H1 (cell line): ENCODE measurements around the gene MAPK8IP2. TPM values are rescaled to one million over a fixed set of nuclear protein-coding genes. Genes with fewer than 3 reads are reported as not detected.

Experiments used
- CTCF ChIA-PET: fragments of 300-600 bp; sonication (Branson Sonifier 250); formaldehyde crosslinking; loops from one replicate; lab custom pipeline; 2021; ENCODE audit not compliant: partially characterized antibody; lab: Charles Lee
- POLR2A ChIA-PET: fragments of 300-600 bp; sonication (Branson Sonifier 250); formaldehyde crosslinking; loops from one replicate; lab custom pipeline; 2021; ENCODE audit warnings: inconsistent platforms; ENCODE audit not compliant: partially characterized antibody; lab: Charles Lee
- DNase-seq, 2 experiments: peaks; one replicate each; pipeline versions ENCODE4 v3.0.0 to v3.0.0-alpha.2; 2010 to 2022; ENCODE audit warnings: low spot score in 2 of 2, low read depth in 1 of 2, mixed read lengths in 1 of 2
- FAIRE-seq: peaks from 2 replicates; lab custom pipeline; 2011; peaks lifted over from hg19 to GRCh38; lab: Jason Lieb, UNC
- H2AFZ ChIP-seq: 2 replicates; pipeline ENCODE4 v1.8.1; 2012; ENCODE audit warnings: low read length, inconsistent platforms
- H2AK5ac ChIP-seq: 2 replicates; pipeline ENCODE4 v1.6.1; 2013; ENCODE audit warnings: low read depth, low read length
- H2BK120ac ChIP-seq: replicated peaks from 2 replicates; pipeline ENCODE3; 2013; ENCODE audit warnings: low read depth, low read length, inconsistent platforms
- H2BK12ac ChIP-seq: 2 replicates; pipeline ENCODE4 v1.6.1; 2013; ENCODE audit warnings: low read depth, low read length
- H2BK15ac ChIP-seq: 2 replicates; pipeline ENCODE4 v1.6.1; 2013; ENCODE audit warnings: low read length
- H2BK20ac ChIP-seq: 2 replicates; pipeline ENCODE4 v1.6.1; 2013; ENCODE audit warnings: low read length
- H2BK5ac ChIP-seq: 2 replicates; pipeline ENCODE4 v1.6.1; 2013; ENCODE audit warnings: low read depth, low read length
- H3K14ac ChIP-seq: 2 replicates; pipeline ENCODE4 v1.6.1; 2013; ENCODE audit warnings: inconsistent platforms; ENCODE audit not compliant: insufficient read length
- H3K18ac ChIP-seq: 2 replicates; pipeline ENCODE4 v1.6.1; 2013; ENCODE audit warnings: low read length; ENCODE audit errors: extremely low read depth
- H3K23ac ChIP-seq: 2 replicates; pipeline ENCODE4 v1.6.1; 2013; ENCODE audit warnings: inconsistent platforms; ENCODE audit not compliant: insufficient read length
- H3K23me2 ChIP-seq: 2 replicates; pipeline ENCODE4 v1.6.1; 2013; ENCODE audit warnings: low read depth, low read length
- H3K27ac ChIP-seq: 2 replicates; pipeline ENCODE4 v1.6.1; 2011; ENCODE audit warnings: low read depth, low read length, inconsistent platforms
- H3K27me3 ChIP-seq, 4 experiments: replicated peaks in 1 of 4; 1 replicate in 1 of 4; 2 replicates in 3 of 4; pipeline versions ENCODE4 v1.6.1 to v1.8.1; 2011 to 2013; ENCODE audit warnings: low read length in 3 of 4, mild to moderate bottlenecking in 3 of 4, inconsistent platforms in 2 of 4, mixed read lengths in 2 of 4, moderate library complexity in 1 of 4; ENCODE audit not compliant: control insufficient read depth in 3 of 4, insufficient read depth in 3 of 4; ENCODE audit errors: extremely low read depth in 1 of 4
- H3K36me3 ChIP-seq, 4 experiments: 2 replicates each; pipeline versions ENCODE4 v1.6.1 to v1.8.1; 2011 to 2013; ENCODE audit warnings: mild to moderate bottlenecking in 4 of 4, low read length in 3 of 4, moderate library complexity in 2 of 4, control low read depth in 1 of 4, inconsistent platforms in 1 of 4; ENCODE audit not compliant: insufficient read depth in 4 of 4, control insufficient read depth in 2 of 4
- H3K4ac ChIP-seq: replicated peaks from 2 replicates; pipeline ENCODE3; 2013; ENCODE audit warnings: low read length, low read depth, mixed read lengths, inconsistent platforms; ENCODE audit not compliant: insufficient read length
- H3K4me1 ChIP-seq, 4 experiments: replicated peaks in 1 of 4; 1 replicate in 1 of 4; 2 replicates in 3 of 4; pipeline versions ENCODE4 v1.6.1 to v1.8.1; 2011 to 2013; ENCODE audit warnings: low read length in 3 of 4, inconsistent platforms in 2 of 4, mixed read lengths in 1 of 4; ENCODE audit not compliant: insufficient read depth in 4 of 4, control insufficient read depth in 3 of 4
- H3K4me2 ChIP-seq, 2 experiments: 2 replicates each; pipeline versions ENCODE4 v1.6.1 to v1.8.1; 2011 to 2013; ENCODE audit warnings: low read depth in 2 of 2, low read length in 2 of 2, control low read depth in 1 of 2, inconsistent platforms in 1 of 2, mild to moderate bottlenecking in 1 of 2; ENCODE audit not compliant: insufficient read depth in 1 of 2
- H3K4me3 ChIP-seq, 4 experiments: fragments of 200-600, 300-600 bp in 1 of 4; sonication (generic), shearing (Covaris generic), sonication (Bioruptor Twin) in 1 of 4; 2 replicates each; pipeline versions ENCODE4 v1.5.1 to v1.8.1; 2011 to 2016; ENCODE audit warnings: low read length in 4 of 4, low read depth in 3 of 4, control low read depth in 2 of 4, inconsistent platforms in 2 of 4, mild to moderate bottlenecking in 2 of 4, mixed read lengths in 1 of 4, moderate library complexity in 1 of 4; ENCODE audit not compliant: insufficient read depth in 2 of 4; ENCODE audit errors: extremely low read depth in 1 of 4
- H3K56ac ChIP-seq: replicated peaks from 2 replicates; pipeline ENCODE3; 2013; ENCODE audit warnings: low read depth, mild to moderate bottlenecking, mixed read lengths, low read length, inconsistent platforms; ENCODE audit not compliant: insufficient read length
- H3K79me1 ChIP-seq: 2 replicates; pipeline ENCODE4 v1.6.1; 2013; ENCODE audit warnings: low read depth, low read length, control low read depth
- H3K79me2 ChIP-seq, 2 experiments: 2 replicates each; pipeline versions ENCODE4 v1.6.1 to v1.8.1; 2012 to 2013; ENCODE audit warnings: low read length in 2 of 2, mild to moderate bottlenecking in 2 of 2, inconsistent platforms in 1 of 2; ENCODE audit not compliant: insufficient read depth in 2 of 2, control insufficient read depth in 1 of 2
- H3K9ac ChIP-seq, 4 experiments: replicated peaks in 1 of 4; 1 replicate in 1 of 4; 2 replicates in 3 of 4; pipeline versions ENCODE4 v1.6.1 to v1.8.1; 2011 to 2013; ENCODE audit warnings: low read depth in 3 of 4, low read length in 3 of 4, control low read depth in 2 of 4, mild to moderate bottlenecking in 2 of 4, moderate library complexity in 2 of 4, inconsistent platforms in 1 of 4; ENCODE audit errors: extremely low read depth in 1 of 4
- H3K9me3 ChIP-seq, 2 experiments: 2 replicates each; pipeline versions ENCODE4 v1.6.1 to v1.8.1; 2012 to 2013; ENCODE audit warnings: mild to moderate bottlenecking in 2 of 2, moderate library complexity in 2 of 2, control low read depth in 1 of 2, inconsistent platforms in 1 of 2, low read depth in 1 of 2, low read length in 1 of 2, mixed read lengths in 1 of 2; ENCODE audit not compliant: insufficient read depth in 2 of 2
- H4K20me1 ChIP-seq, 2 experiments: replicated peaks in 1 of 2; 2 replicates each; pipeline versions ENCODE3 to v1.8.1; 2011 to 2013; ENCODE audit warnings: inconsistent platforms in 2 of 2, low read length in 2 of 2, mild to moderate bottlenecking in 1 of 2; ENCODE audit not compliant: insufficient read depth in 2 of 2, control insufficient read depth in 1 of 2
- H4K5ac ChIP-seq: 2 replicates; pipeline ENCODE4 v1.6.1; 2013; ENCODE audit warnings: low read length, low read depth, mixed read lengths, inconsistent platforms; ENCODE audit not compliant: insufficient read length
- H4K8ac ChIP-seq: 2 replicates; pipeline ENCODE4 v1.8.0; 2013; ENCODE audit warnings: mild to moderate bottlenecking, moderate library complexity, low read length, inconsistent platforms; ENCODE audit not compliant: insufficient read depth; ENCODE audit errors: extremely low read depth
- H4K91ac ChIP-seq: replicated peaks from 2 replicates; pipeline ENCODE3; 2013; ENCODE audit warnings: low read length, mixed read lengths, inconsistent platforms; ENCODE audit not compliant: insufficient read length
- KDM1A ChIP-seq: fragments of 200-600, 300-600 bp; sonication (generic); IDR thresholded peaks from 2 replicates; pipeline ENCODE4 v1.7.1; 2016; ENCODE audit warnings: mild to moderate bottlenecking, low read length, borderline replicate concordance
- RAD21 ChIP-seq, 2 experiments: IDR thresholded peaks in 1 of 2; conservative IDR thresholded peaks in 1 of 2; 2 replicates each; pipeline ENCODE4 v1.6.1; 2011; ENCODE audit warnings: low read depth in 2 of 2, low read length in 2 of 2, improper control_type of control experiment in 1 of 2, inconsistent platforms in 1 of 2, mild to moderate bottlenecking in 1 of 2, moderate library complexity in 1 of 2
- WGBS, 2 experiments: shearing (Covaris generic) in 1 of 2; methylation state at CpG; one replicate each; pipeline versions ENCODE4 v1.1.6 to v1.1.7; 2013 to 2015; ENCODE audit warnings: low lambda C conversion rate in 2 of 2, mixed read lengths in 2 of 2, inconsistent platforms in 1 of 2, low coverage in 1 of 2, missing lambda C conversion rate in 1 of 2; ENCODE audit not compliant: insufficient replicate concordance in 2 of 2, insufficient coverage in 1 of 2, insufficient read length in 1 of 2; ENCODE audit errors: extremely low coverage in 1 of 2, missing lambda C conversion rate in 1 of 2; 5-methylcytosine and 5-hydroxymethylcytosine counted together
- polyA plus RNA-seq, 7 experiments: library from polyadenylated mRNA; depleted of rRNA in 3 of 7; stranded (reverse) in 5 of 7; unstranded in 2 of 7; fragments of >200 nt in 5 of 7; fragments of 200-250 nt in 2 of 7; gene quantifications; 1 replicate in 5 of 7; 2 replicates in 1 of 7; 4 replicates in 1 of 7; pipeline versions ENCODE4 v1.2.1 to v1.2.3, GENCODE V29; 2011 to 2013; ENCODE audit warnings: missing spikeins in 2 of 7, mixed read lengths in 2 of 7
- total RNA-seq: library from RNA; stranded (reverse); fragmentation: NEBNext Ultra II Directional; extraction: Animal tissue kit (Norgen Biotek cat#: 25700); gene quantifications from 2 replicates; pipeline ENCODE4 v1.2.1, GENCODE V29; 2021
- TF ChIP-seq, protein P1 (sequence below), 3 experiments: IDR thresholded peaks; 1 replicate in 2 of 3; 2 replicates in 1 of 3; pipeline versions ENCODE4 v1.5.1 to v1.6.1; 2011; ENCODE audit warnings: low read length in 3 of 3, mild to moderate bottlenecking in 3 of 3, inconsistent platforms in 2 of 3, low read depth in 1 of 3, moderate library complexity in 1 of 3; ENCODE audit not compliant: insufficient read depth in 1 of 3; ENCODE audit errors: control extremely low read depth in 1 of 3
- TF ChIP-seq, protein P2 (sequence below): IDR thresholded peaks from 2 replicates; pipeline ENCODE4 v1.6.1; 2012; ENCODE audit warnings: inconsistent platforms

MAPK8IP2 gene
- total and polyA plus RNA-seq, 2 of the 8 experiments (the other 6 are each of a cell fraction or from before 2014, with no cell fraction given) = 1.5 to 5.5 TPM

DNA sequence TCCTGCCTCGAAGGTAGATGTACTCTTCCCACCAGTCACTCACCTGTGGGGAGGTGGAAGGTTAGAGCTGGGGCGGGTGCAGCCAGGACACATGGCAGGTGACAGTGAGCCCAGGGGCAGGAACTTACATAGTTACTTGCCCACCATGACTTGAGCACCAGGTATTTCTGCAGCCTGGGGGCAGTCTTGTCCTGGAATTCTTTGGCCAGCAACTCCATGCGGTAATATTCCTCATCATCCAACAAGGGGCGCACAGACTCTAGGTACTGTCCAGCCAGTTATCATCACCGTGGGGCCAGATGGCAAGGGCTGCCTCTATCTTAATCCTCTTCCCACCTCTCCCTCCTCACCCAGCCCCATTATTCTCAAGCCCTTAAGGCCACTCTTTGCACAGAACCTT, 24.5 kb upstream of the MAPK8IP2 start:
- H2BK120ac ChIP-seq = no peak overlapping the region
- no peak overlapping the region for H2BK5ac ChIP-seq
- H4K5ac ChIP-seq = no peak overlapping the region
- 87% methylated on average over 5 of the region's 5 CpGs; no CpG with 5 or more reads in 1 of the 2 experiments for WGBS, 2 experiments
- H3K27me3 ChIP-seq = no peaks in the 10 kb centered on the region
- no peak overlapping the region for H2BK20ac ChIP-seq
- no peak overlapping the region for H3K4ac ChIP-seq
- no peak overlapping the region for H3K4me3 ChIP-seq
- no peak overlapping the region for H2BK15ac ChIP-seq
- peaks cover 6 to 22% (median 16%) of the 10 kb centered on the region in 4 experiments for H3K36me3 ChIP-seq
- H3K23me2 ChIP-seq = no peaks in the 10 kb centered on the region
- H2AK5ac ChIP-seq = no peak overlapping the region
- H2BK12ac ChIP-seq = no peak overlapping the region
- no peak overlapping the region for H4K8ac ChIP-seq
- no peak overlapping the region for H3K23ac ChIP-seq
- H4K20me1 ChIP-seq = peaks cover 5 to 14% of the 10 kb centered on the region in 2 experiments
- H3K14ac ChIP-seq = no peak overlapping the region
- TF ChIP-seq, protein P1, sequence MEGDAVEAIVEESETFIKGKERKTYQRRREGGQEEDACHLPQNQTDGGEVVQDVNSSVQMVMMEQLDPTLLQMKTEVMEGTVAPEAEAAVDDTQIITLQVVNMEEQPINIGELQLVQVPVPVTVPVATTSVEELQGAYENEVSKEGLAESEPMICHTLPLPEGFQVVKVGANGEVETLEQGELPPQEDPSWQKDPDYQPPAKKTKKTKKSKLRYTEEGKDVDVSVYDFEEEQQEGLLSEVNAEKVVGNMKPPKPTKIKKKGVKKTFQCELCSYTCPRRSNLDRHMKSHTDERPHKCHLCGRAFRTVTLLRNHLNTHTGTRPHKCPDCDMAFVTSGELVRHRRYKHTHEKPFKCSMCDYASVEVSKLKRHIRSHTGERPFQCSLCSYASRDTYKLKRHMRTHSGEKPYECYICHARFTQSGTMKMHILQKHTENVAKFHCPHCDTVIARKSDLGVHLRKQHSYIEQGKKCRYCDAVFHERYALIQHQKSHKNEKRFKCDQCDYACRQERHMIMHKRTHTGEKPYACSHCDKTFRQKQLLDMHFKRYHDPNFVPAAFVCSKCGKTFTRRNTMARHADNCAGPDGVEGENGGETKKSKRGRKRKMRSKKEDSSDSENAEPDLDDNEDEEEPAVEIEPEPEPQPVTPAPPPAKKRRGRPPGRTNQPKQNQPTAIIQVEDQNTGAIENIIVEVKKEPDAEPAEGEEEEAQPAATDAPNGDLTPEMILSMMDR (IDR thresholded peaks at IDR 0.05; ENCODE audit: control extremely low read depth in 1 of 3, insufficient read depth in 1 of 3, low read depth in 1 of 3, low read length in 3 of 3) = peak; percentile 40 to 93 (median 60)
- TF ChIP-seq KDM1A = no peak
- TF ChIP-seq, protein P2, sequence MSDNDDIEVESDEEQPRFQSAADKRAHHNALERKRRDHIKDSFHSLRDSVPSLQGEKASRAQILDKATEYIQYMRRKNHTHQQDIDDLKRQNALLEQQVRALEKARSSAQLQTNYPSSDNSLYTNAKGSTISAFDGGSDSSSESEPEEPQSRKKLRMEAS = 0 out of 2 replicates have a peak, but pooled peaks have one; percentile 11
- peak; percentile 75 to 79 for TF ChIP-seq RAD21 (IDR thresholded peaks at IDR 0.05 in 1 of 2, conservative IDR thresholded peaks at IDR 0.05 in 1 of 2; ENCODE audit: low read depth in 2 of 2, low read length in 2 of 2)
- peaks cover 0 to 2% of the 10 kb centered on the region in 2 experiments; a peak in 1 of 4 replicates for H3K79me2 ChIP-seq
- no peak overlapping the region for H2AFZ ChIP-seq
- H3K9ac ChIP-seq = no peak overlapping the region
- FAIRE-seq = no peak
- H3K4me1 ChIP-seq = no peaks in the 10 kb centered on the region
- CTCF ChIA-PET = interaction anchor here (0.6 to 8.1 kb wide), 20 partner anchors 12 to 126 kb away, joined by 3 to 84 read pairs (median 6); partner anchors contain the start of genes SCO2 and SYCE3
- H3K9me3 ChIP-seq = no peaks in the 10 kb centered on the region
- no peak for DNase-seq
- H4K91ac ChIP-seq = no peak overlapping the region
- H3K27ac ChIP-seq = no peak overlapping the region
- no peak overlapping the region for H3K4me2 ChIP-seq
- no peak overlapping the region for H3K56ac ChIP-seq
- POLR2A ChIA-PET = interaction anchor here (1.3 to 5.4 kb wide), 3 partner anchors 11 to 131 kb away, joined by 3 to 37 read pairs (median 3); partner anchors contain the start of gene SYCE3
- no peak overlapping the region for H3K18ac ChIP-seq
- H3K79me1 ChIP-seq = peaks cover under 1% of the 10 kb centered on the region; the same call in 1 of the 2 replicates
